GM19328 (cell line): ENCODE results near the gene HOXB3.
"Not testable (repeated sequence)": the region's sequence is repeated elsewhere in the genome, so short reads cannot be mapped to it uniquely, and the experiment has no call there.

Experiments
- ATAC-seq: cut with Tn5 transposase; IDR thresholded peaks from one replicate; pipeline ENCODE4 v1.9.1; 2021; ENCODE audit warnings: mild to moderate bottlenecking, moderate library complexity; ENCODE audit not compliant: unreplicated experiment

The HOXB3 gene

GRCh38 chr17:48548523-48549280, 41.3 kb downstream of the HOXB3 start:
- ATAC-seq = no peak

GRCh38 chr17:48547808-48548522, 42.1 kb downstream of the HOXB3 start:
- no peak for ATAC-seq

GRCh38 chr17:48546924-48547807, 42.9 kb downstream of the HOXB3 start:
- ATAC-seq = no peak

GRCh38 chr17:48546137-48546923, 43.7 kb downstream of the HOXB3 start:
- no peak for ATAC-seq

GRCh38 chr17:48545539-48545938, 44.5 kb downstream of the HOXB3 start:
- no peak for ATAC-seq

DNA sequence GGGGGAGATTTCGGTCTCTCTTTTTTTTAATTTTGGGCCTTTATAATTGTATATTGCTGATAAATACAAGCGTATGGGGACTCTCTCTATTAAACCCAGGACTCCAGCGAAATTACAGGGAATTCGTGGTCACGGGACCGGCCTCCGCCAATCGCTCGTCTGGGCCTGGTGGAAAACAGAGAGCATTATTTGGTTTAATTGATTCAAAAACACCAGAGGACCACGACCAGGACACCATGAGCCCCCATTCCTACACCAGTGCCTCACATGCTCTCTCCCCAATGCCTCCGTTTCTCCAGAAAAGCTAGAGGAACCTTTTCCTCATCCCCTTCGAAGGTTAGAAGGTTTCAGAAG, 45.0 kb downstream of the HOXB3 start, which contains the start of gene HOXB2:
Gene HOXB2 (minus strand): TSS at position 88 of the 354 bp plus-strand sequence. CDS start 198 bp downstream, outside the sequence.
- ATAC-seq = no peak

- ATAC-seq = no peak
Observed at GRCh38 chr17:48544349-48545021, 45.6 kb downstream of the HOXB3 start.

DNA sequence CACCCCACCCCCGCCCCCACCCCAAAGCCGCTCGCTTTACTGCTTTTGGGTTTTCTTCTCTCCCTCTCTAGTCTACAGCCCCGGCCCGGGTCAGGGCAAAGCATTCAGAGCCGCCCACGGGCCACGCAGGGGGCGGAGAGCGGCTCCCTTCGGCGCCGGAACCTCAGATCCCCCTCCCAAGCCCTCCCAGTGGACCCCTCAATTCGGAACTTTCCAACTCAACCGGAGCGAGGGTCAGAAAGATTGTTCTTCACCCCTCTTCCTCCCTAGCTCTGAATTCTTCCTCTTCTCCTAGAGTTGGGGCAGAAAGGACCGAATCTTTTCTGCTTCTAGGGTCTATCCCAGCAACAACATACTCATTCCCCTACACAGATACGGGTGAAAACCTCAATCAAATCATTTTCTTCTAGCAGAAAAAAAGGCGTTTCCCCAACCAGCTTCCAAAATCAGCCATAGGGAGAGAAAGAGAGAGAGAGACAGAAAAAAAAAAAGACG, 46.1 kb downstream of the HOXB3 start:
- ATAC-seq = no peak

DNA sequence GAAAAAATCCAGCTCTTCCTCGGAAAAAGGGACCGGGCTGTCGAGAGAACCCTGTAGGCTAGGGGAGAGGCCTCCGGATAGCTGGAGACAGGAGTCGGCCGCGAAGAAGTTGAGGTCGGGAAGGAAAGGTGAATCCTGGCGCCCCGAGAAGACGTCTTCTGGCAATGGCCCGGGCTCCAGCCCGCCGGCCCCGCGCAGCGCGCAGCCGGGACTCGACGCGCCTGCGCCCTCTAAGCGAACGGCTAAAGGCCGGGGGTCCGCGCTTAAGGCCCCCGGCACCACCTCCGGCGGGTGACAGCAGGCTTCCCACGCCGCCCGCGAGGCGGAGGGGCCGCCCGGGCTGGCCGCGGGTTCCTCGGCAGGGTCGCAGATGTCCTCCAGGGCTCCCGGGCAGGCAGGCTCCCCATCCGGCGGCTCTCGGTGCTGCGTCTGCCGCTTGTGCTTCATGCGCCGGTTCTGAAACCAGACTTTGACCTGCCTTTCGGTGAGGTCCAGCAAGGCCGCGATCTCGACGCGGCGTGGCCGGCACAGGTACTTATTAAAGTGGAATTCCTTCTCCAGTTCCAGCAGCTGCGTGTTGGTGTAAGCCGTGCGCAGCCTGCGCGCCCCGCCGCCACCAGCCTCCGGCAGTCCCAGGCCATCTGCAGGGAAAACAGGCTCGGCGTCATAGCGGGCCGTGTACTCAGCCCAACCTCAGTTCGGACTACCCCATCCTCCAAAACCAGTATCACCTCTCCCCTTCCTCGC, 46.8 kb downstream of the HOXB3 start:
- ATAC-seq = no peak

GRCh38 chr17:48542698-48543106, 47.3 kb downstream of the HOXB3 start:
- ATAC-seq = no peak

DNA sequence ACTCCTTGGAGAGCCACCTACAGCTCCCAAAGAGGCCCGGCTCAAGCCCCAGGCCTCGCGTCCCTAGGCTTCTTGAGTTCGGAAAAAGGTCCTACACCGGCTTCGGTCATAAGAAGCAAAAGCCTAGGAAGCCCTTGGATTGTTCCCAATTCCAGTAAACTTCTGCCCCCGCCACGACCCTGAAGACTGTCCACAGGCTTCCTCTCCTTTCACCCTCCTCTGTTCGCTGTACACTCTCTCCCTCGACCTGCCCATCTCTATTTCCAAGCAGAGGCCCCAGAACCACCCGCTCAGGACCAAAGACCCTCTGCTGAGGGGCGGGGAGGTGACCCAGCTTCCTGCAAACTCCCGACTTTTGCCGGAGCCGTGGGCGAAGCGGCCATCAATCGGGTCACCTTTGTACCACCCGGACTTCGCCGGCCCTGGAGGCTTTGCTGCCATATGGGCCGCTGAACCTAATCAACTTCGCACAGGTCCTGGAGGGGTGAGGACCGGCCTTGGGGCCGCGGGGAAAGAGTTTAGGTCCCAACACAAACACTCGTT, 47.9 kb downstream of the HOXB3 start:
- no peak for ATAC-seq

DNA sequence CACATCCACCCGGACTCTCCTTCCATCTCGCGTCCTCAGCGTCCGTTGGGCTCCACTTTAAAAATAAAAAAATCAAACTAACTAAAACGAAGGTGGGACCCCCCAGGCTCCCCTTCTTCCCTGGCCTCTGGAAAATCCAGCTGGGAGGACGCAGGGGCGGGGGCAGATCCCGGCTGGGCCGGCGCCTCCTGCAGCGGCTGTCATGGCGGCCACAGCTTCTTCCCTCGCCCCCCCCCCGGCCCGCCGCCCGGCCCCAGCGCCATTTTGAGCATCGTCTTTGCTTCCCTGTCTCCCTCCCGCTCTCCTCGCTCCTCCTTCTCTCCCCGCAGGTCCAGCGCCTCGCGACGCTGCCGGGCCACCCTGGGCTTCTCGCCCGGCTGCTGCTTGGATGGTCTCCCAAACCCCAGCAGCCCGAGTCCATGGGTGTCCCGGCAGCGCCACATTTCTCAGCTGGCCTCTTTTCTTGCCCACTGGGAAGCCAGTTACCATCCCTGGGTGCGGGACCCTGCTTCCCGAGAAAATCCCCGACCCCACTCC, 48.4 kb downstream of the HOXB3 start:
- no peak for ATAC-seq

- no peak for ATAC-seq
Observed at GRCh38 chr17:48541036-48541576, 48.9 kb downstream of the HOXB3 start.

DNA sequence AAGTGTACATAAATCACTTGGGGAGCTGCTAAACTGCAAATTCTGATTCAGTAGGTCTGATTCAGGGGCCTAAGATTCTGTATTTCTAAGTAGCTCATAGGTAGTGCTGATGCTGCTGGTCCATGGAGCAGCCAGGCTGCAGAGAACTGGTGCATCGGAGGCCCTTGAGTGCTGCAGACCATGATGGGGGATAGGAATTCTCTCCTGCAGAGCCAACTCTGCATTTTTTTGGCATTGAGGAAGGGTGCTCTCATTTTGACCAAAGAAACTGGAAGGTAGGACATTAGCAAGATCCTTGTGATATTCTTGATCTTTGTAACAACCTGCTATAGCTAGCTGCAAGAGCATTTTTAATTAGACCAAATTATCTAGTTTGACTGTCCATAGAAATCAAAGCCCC, 49.8 kb downstream of the HOXB3 start:
- no peak for ATAC-seq

DNA sequence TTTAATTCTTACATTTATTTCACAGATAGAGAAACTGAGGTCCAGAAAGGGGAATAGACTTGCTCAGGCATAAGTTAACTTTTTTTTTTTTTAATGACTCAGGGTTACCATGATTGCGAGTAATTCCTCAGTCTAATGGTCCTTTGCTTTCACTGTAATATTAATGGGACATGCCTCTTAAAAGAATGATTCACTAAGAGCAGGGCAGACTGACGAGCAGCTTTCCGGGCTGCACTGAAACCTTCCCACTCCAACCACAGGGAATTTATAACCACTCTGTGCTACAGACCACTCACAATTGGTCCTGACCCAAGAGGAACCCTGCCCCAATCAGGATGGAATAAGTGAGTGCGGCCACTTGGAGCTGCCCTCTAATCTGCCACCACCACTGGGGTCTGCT, 50.9 kb downstream of the HOXB3 start:
- no peak for ATAC-seq

- ATAC-seq = no peak
Observed at GRCh38 chr17:48537316-48537715, 52.7 kb downstream of the HOXB3 start.

DNA sequence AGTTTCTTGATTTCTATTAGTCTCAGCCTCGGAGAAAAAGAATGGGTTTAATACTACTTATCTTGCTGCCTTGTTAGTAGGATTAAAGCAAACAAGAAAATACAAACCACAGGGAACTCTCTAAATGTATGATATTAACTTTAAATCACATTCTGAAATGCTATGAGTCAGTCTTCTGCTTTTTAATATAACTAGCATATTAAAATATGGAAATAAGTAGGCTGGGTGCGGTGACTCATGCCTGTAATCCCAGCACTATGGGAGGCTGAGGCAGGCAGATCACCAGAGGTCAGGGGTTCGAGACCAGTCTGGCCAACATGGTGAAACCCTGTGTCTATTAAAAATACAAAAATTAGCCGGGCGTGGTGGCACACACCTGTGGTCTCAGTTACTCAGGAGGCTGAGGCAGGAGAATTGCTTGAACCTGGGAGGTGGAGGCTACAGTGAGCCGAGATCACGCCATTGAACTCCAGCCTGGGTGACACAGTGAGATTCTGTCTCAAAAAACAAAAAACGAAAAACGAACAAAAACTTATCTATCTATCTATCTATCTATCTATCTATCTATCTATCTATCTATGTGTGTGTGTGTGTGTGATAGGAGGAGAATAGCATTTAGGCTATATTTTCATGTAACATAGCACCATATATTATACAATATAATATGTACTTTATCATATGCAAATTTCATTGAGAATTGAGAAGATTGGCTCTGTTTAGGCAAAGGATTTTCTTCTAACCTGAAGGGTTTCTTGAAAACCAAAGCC, 54.1 kb downstream of the HOXB3 start:
- ATAC-seq = not testable (repeated sequence)

GRCh38 chr17:48532261-48532660, 57.8 kb downstream of the HOXB3 start:
- no peak for ATAC-seq
